Endothelial cell (in vitro differentiated cells): ENCODE measurements around the gene SNTB2. TPM values are rescaled to one million over a fixed set of nuclear protein-coding genes. Genes with fewer than 3 reads are reported as not detected.

ENCODE experiments used
- DNase-seq: peaks from one replicate; pipeline ENCODE4 v3.0.0; 2021; ENCODE audit warnings: low spot score
- H3K27ac Mint-ChIP-seq: one replicate; pipeline ENCODE4 v1.8.0; 2021; ENCODE audit warnings: mixed read lengths, inconsistent platforms; ENCODE audit not compliant: unreplicated experiment
- H3K27me3 Mint-ChIP-seq: one replicate; pipeline ENCODE4 v1.8.0; 2021; ENCODE audit warnings: mild to moderate bottlenecking, moderate library complexity, mixed read lengths, inconsistent platforms; ENCODE audit not compliant: unreplicated experiment
- H3K36me3 Mint-ChIP-seq: one replicate; pipeline ENCODE4 v1.8.0; 2021; ENCODE audit warnings: mild to moderate bottlenecking, low read depth, mixed read lengths, inconsistent platforms; ENCODE audit not compliant: unreplicated experiment
- H3K4me1 Mint-ChIP-seq: one replicate; pipeline ENCODE4 v1.8.0; 2021; ENCODE audit warnings: mild to moderate bottlenecking, mixed read lengths, inconsistent platforms; ENCODE audit not compliant: unreplicated experiment
- H3K4me3 Mint-ChIP-seq: one replicate; pipeline ENCODE4 v1.8.0; 2021; ENCODE audit warnings: mild to moderate bottlenecking, mixed read lengths, inconsistent platforms; ENCODE audit not compliant: unreplicated experiment
- H3K9me3 Mint-ChIP-seq: one replicate; pipeline ENCODE4 v1.8.0; 2021; ENCODE audit warnings: mixed read lengths, inconsistent platforms; ENCODE audit not compliant: unreplicated experiment
- CTCF ChIP-seq: fragments of 200-600 bp; sonication (generic); IDR thresholded peaks from one replicate; pipeline ENCODE4 v1.5.0; 2021; ENCODE audit warnings: antibody characterized with exemption; ENCODE audit not compliant: unreplicated experiment
- total RNA-seq: library from RNA; stranded (reverse); fragmentation: NEBNext Ultra II Directional; extraction: Animal tissue kit (Norgen Biotek cat#: 25700); gene quantifications from one replicate; pipeline ENCODE4 v1.2.1, GENCODE V29; 2021; ENCODE audit not compliant: unreplicated experiment

SNTB2 gene
- total RNA-seq, 1 donor from 2014 or later: 16.8 TPM

GRCh38 chr16:69318177-69318910 lies 131.4 kb downstream of the SNTB2 start:
- no peaks in the 10 kb centered on the region for H3K9me3 Mint-ChIP-seq
- no peak for DNase-seq
- TF ChIP-seq CTCF: no peak
- H3K4me3 Mint-ChIP-seq: no peak overlapping the region
- H3K36me3 Mint-ChIP-seq: peaks cover 38% of the 10 kb centered on the region
- no peaks in the 10 kb centered on the region for H3K4me1 Mint-ChIP-seq
- peaks cover 15% of the 10 kb centered on the region for H3K27me3 Mint-ChIP-seq
- H3K27ac Mint-ChIP-seq: no peak overlapping the region

GRCh38 chr16:69318911-69319289 lies 131.9 kb downstream of the SNTB2 start:
- peaks cover 13% of the 10 kb centered on the region for H3K27me3 Mint-ChIP-seq
- H3K27ac Mint-ChIP-seq: no peak overlapping the region
- TF ChIP-seq CTCF: no peak
- no peak overlapping the region for H3K4me3 Mint-ChIP-seq
- peaks cover 38% of the 10 kb centered on the region for H3K36me3 Mint-ChIP-seq
- DNase-seq: no peak
- no peaks in the 10 kb centered on the region for H3K9me3 Mint-ChIP-seq
- no peaks in the 10 kb centered on the region for H3K4me1 Mint-ChIP-seq

- no peaks in the 10 kb centered on the region for H3K4me1 Mint-ChIP-seq
- no peaks in the 10 kb centered on the region for H3K9me3 Mint-ChIP-seq
- H3K27me3 Mint-ChIP-seq: peaks cover 13% of the 10 kb centered on the region
- H3K4me3 Mint-ChIP-seq: peak overlapping the region; percentile 28
- H3K36me3 Mint-ChIP-seq: peaks cover 39% of the 10 kb centered on the region
- no peak for TF ChIP-seq CTCF
- peak overlapping the region; percentile 34 for H3K27ac Mint-ChIP-seq
- DNase-seq: no peak
Observed at GRCh38 chr16:69319381-69319780, 132.4 kb downstream of the SNTB2 start.

GRCh38 chr16:69319826-69320739 lies 133.1 kb downstream of the SNTB2 start:
- Mint-ChIP-seq H3K27ac (peak overlapping the region; percentile 34), H3K27me3 (peaks cover 14% of the 10 kb centered on the region), H3K36me3 (peaks cover 46% of the 10 kb centered on the region), H3K9me3 (no peaks in the 10 kb centered on the region), H3K4me3 (peak overlapping the region; percentile 28), H3K4me1 (no peaks in the 10 kb centered on the region)
- no peak for DNase-seq
- TF ChIP-seq CTCF: no peak

- Mint-ChIP-seq H3K36me3 (peaks cover 48% of the 10 kb centered on the region), H3K4me1 (no peaks in the 10 kb centered on the region), H3K27ac (peak overlapping the region; percentile 36), H3K4me3 (peak overlapping the region; percentile 59), H3K9me3 (no peaks in the 10 kb centered on the region), H3K27me3 (peaks cover 14% of the 10 kb centered on the region)
- no peak for DNase-seq
- no peak for TF ChIP-seq CTCF
Observed at GRCh38 chr16:69320740-69321073, 133.7 kb downstream of the SNTB2 start.
